ENCODE data around the gene KDM8. TPM values are rescaled to one million over a fixed set of nuclear protein-coding genes. Genes with fewer than 3 reads are reported as not detected.
A peak's percentile ranks its signal among the peaks of the same experiment; 100 is the strongest.

The KDM8 gene
- total and polyA plus RNA-seq, 4 experiments from 2014 or later: 4.8 to 31.0 (median 18.4) TPM

DNA sequence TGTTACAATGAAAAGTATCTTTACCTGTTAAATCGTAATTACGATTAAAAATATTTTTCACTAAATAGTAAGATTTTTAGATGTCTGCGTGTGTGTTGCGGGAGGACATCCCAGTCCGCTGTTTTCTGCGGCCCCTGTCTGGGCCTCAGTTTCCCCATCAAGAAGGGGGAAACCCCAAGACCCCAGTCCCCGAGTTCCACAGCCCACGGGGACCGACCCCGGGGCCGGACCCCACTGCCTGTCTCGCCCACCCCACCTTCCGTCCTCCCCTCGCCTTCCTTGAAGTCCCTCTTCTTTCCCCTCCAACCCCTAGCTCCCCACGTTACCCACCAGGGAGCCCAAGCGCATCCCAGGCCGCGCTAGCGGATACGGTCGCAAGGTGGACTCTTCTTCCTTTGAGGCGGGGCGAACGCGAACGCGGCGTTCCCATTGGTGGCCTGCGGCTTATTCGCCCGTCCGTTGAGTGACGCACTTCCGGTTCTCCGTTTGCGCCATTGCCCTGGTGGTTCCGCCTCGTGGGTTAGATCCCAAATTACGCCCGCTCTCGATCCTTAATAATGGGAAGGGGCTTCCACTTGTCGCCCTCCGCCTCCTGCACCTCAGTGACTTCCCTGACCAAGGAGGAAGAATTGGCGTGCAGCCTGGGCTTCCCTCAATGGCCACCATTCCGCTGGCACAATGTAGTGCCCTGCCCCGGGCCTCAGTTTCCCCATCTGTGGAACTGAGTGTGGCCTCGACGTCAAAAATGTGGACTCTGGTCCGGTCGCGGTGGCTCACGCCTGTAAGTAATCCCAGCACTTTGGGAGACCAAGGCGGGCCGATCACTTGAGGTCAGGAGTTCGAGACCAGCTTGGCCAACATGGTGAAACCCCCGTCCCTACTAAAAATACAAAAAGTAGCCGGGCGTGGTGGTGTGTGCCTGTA lies 65.3 kb downstream of the KDM8 start, which contains the start of gene NSMCE1:
NSMCE1 (minus strand) TSS at position 397 of the 924 bp plus-strand sequence. CDS start 11,202 bp downstream, outside the sequence.
- Histone ChIP-seq H3K9me3 (ENCODE audit: control insufficient read depth in 1 of 2, low read length in 2 of 2) (no peaks in the 10 kb centered on the region), H3K36me3 (ENCODE audit: insufficient read depth, low read length) (no peaks in the 10 kb centered on the region), H3K27ac (ENCODE audit: low read depth, low read length) (peak within 1 kb of the TSS; percentile 86), H3K4me1 (ENCODE audit: insufficient read depth, low read length) (peaks cover 23% of the 10 kb centered on the region), H3K27me3 (ENCODE audit: insufficient read depth, low read length) (no peaks in the 10 kb centered on the region), H3K4me3 (ENCODE audit: low read length in 2 of 2) (peak within 1 kb of the TSS; percentile 74 to 89)
- Mint-ChIP-seq H3K9me3 (no peaks in the 10 kb centered on the region), H3K27ac (peak within 1 kb of the TSS; percentile 94 to 99 (median 99)), H3K36me3 (peaks cover 3 to 9% of the 10 kb centered on the region in 2 donors), H3K27me3 (no peaks in the 10 kb centered on the region), H3K4me3 (peak within 1 kb of the TSS; percentile 95 to 100 (median 98)), H3K4me1 (peaks cover 21 to 63% (median 47%) of the 10 kb centered on the region in 4 donors)
- CTCF ChIA-PET (ENCODE audit: partially characterized antibody): interaction anchor here (0.9 to 9.1 kb wide), 5 partner anchors 33 to 99 kb away, joined by 3 to 58 read pairs (median 4); no protein-coding TSS in a partner anchor
- intact Hi-C loops (cut with micrococcal nuclease): loop anchor here (1.0 to 10.0 kb wide), 2 partner anchors 33 to 46 kb away; partner anchors contain the start of gene IL4R
- POLR2A ChIA-PET (ENCODE audit: partially characterized antibody): interaction anchor here (0.8 to 4.5 kb wide), 11 partner anchors 12 to 99 kb away, joined by 3 to 62 read pairs (median 6); no protein-coding TSS in a partner anchor
- peak; percentile 92 to 94 (median 93) for DNase-seq

DNA sequence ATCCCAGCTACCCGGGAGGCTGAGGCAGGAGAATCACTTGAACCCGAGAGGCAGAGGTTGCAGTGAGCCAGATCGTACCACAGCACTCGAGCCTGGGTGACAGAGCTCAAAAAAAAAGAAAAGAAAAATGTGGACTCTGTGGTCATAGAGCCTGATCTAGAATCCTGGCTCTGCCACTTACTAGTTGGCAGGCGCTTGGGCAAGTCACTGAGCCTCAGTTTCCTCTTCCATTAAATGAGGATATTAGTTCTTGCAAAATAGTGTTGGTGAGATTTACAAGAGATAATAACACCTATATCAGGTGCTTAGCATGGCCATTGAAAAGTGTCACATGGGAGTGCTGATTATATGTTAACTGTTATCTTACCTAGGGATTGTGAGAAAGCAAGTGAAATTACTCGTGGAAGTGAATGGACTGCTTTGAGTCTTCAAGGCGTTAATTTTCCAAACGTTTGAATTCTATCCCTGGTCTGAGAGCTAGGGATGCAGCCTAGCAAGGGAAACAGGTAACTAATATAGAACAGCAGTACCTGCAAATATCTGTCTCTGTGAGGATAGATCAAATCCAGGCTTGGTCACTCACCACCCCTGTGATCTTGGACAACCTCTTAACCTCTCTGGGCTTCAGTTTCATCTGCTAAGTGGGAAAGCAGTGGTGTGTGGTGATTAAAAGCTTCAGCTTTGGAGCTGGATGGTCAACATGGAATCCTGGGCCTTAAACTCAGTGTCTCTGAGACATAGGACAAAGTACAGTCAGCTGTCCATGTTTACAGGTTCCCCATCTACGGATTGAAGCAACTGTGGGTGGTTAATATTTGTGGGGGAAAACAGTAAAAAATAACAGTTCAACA lies 66.2 kb downstream of the KDM8 start:
- Histone ChIP-seq H3K27me3 (ENCODE audit: insufficient read depth, low read length) (no peaks in the 10 kb centered on the region), H3K4me3 (ENCODE audit: low read length in 2 of 2) (peak overlapping the region; percentile 74 to 89), H3K36me3 (ENCODE audit: insufficient read depth, low read length) (no peaks in the 10 kb centered on the region), H3K27ac (ENCODE audit: low read depth, low read length) (peak overlapping the region; percentile 86), H3K9me3 (ENCODE audit: control insufficient read depth in 1 of 2, low read length in 2 of 2) (no peaks in the 10 kb centered on the region), H3K4me1 (ENCODE audit: insufficient read depth, low read length) (peaks cover 26% of the 10 kb centered on the region)
- DNase-seq: no peak
- H3K4me3 Mint-ChIP-seq: peak overlapping the region; percentile 95 to 100 (median 98)
- intact Hi-C loops (cut with micrococcal nuclease): loop anchor here (10.0 kb wide), 1 partner anchor 45 kb away; the partner anchor contains the start of gene IL4R
- H3K9me3 Mint-ChIP-seq: no peaks in the 10 kb centered on the region
- ChIA-PET CTCF (ENCODE audit: partially characterized antibody) (interaction anchor here (1.0 to 9.1 kb wide), 4 partner anchors 26 to 98 kb away, joined by 3 to 58 read pairs (median 5); no protein-coding TSS in a partner anchor), POLR2A (ENCODE audit: partially characterized antibody) (interaction anchor here (1.2 to 4.5 kb wide), 6 partner anchors 15 to 98 kb away, joined by 5 to 62 read pairs (median 10); no protein-coding TSS in a partner anchor)
- no peaks in the 10 kb centered on the region for H3K27me3 Mint-ChIP-seq
- H3K36me3 Mint-ChIP-seq: peaks cover 3 to 8% of the 10 kb centered on the region in 2 donors
- peak overlapping the region; percentile 94 to 99 (median 99) for H3K27ac Mint-ChIP-seq
- H3K4me1 Mint-ChIP-seq: peaks cover 20 to 66% (median 48%) of the 10 kb centered on the region in 4 donors

DNA sequence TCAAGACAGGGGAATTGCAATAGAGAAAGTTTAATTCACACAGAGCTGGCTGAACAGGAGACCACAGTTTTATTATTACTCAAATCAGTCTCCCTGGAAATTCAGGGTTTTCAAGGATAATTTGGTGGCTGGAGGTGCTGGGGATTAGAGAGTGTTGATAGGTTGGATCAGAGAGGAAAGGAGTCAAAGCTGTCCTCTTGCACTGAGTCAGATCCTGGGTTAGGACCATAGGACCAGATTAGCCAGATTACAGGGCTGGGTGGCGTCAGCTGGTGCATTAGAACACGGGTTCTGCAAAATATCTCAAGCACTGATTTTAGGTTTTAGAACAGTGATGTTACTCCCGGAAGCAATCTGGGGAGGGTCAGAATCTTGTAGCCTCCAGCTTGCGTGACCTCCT lies 67.0 kb downstream of the KDM8 start:
- no peak overlapping the region for H3K4me3 ChIP-seq (ENCODE audit: low read length in 2 of 2)
- peaks cover 3 to 8% of the 10 kb centered on the region in 2 donors for H3K36me3 Mint-ChIP-seq
- no peak overlapping the region for H3K27ac ChIP-seq (ENCODE audit: low read depth, low read length)
- H3K27ac Mint-ChIP-seq: peak overlapping the region in 4 of 7 donors; percentile 32 to 99 (median 84)
- H3K9me3 Mint-ChIP-seq: no peaks in the 10 kb centered on the region
- H3K27me3 Mint-ChIP-seq: no peaks in the 10 kb centered on the region
- intact Hi-C loops (cut with micrococcal nuclease): no loop called here
- peaks cover 17 to 61% (median 44%) of the 10 kb centered on the region in 4 donors for H3K4me1 Mint-ChIP-seq
- H3K36me3 ChIP-seq (ENCODE audit: insufficient read depth, low read length): no peaks in the 10 kb centered on the region
- peak overlapping the region in 1 of 8 donors; percentile 46 for H3K4me3 Mint-ChIP-seq
- POLR2A ChIA-PET (ENCODE audit: partially characterized antibody): interaction anchor here (1.1 to 4.5 kb wide), 3 partner anchors 34 to 97 kb away, joined by 3 to 62 read pairs (median 10); no protein-coding TSS in a partner anchor
- CTCF ChIA-PET (ENCODE audit: partially characterized antibody): interaction anchor here (0.7 to 9.1 kb wide), 4 partner anchors 27 to 91 kb away, joined by 3 to 58 read pairs (median 6); no protein-coding TSS in a partner anchor
- H3K27me3 ChIP-seq (ENCODE audit: insufficient read depth, low read length): no peaks in the 10 kb centered on the region
- peaks cover 26% of the 10 kb centered on the region for H3K4me1 ChIP-seq (ENCODE audit: insufficient read depth, low read length)
- no peak for DNase-seq
- H3K9me3 ChIP-seq (ENCODE audit: control insufficient read depth in 1 of 2, low read length in 2 of 2): no peaks in the 10 kb centered on the region

Other genes starting within 250 kb of the KDM8 start
- gene C16orf82, start 136.6 kb upstream of the KDM8 start, total RNA-seq: not detected
- gene C16orf82, start 136.6 kb upstream of the KDM8 start, polyA plus RNA-seq: not detected
- 10 to 100 TPM; 66.6 to 70.7 TPM for gene NSMCE1, start 65.2 kb downstream of the KDM8 start, total RNA-seq
- gene NSMCE1, start 65.2 kb downstream of the KDM8 start, polyA plus RNA-seq: 100 to 1,000 TPM; 142 to 202 TPM
- gene IL4R, start 110.4 kb downstream of the KDM8 start, total RNA-seq: 100 to 1,000 TPM; 143 to 152 TPM
- 10 to 100 TPM; 32.6 to 66.1 TPM for gene IL4R, start 110.4 kb downstream of the KDM8 start, polyA plus RNA-seq
- gene IL21R, start 198.6 kb downstream of the KDM8 start, total RNA-seq: 10 to 100 TPM; 28.3 to 29.1 TPM
- gene IL21R, start 198.6 kb downstream of the KDM8 start, polyA plus RNA-seq: 10 to 100 TPM; 18.4 to 28.3 TPM